ENCODE measurements around the gene ANAPC16. TPM values are rescaled to one million over a fixed set of nuclear protein-coding genes. Genes with fewer than 3 reads are reported as not detected.

Gene ANAPC16
- total and polyA plus RNA-seq, 2 of the 4 experiments (the other 2 are of a cell fraction) = 25.2 to 26.3 TPM

DNA sequence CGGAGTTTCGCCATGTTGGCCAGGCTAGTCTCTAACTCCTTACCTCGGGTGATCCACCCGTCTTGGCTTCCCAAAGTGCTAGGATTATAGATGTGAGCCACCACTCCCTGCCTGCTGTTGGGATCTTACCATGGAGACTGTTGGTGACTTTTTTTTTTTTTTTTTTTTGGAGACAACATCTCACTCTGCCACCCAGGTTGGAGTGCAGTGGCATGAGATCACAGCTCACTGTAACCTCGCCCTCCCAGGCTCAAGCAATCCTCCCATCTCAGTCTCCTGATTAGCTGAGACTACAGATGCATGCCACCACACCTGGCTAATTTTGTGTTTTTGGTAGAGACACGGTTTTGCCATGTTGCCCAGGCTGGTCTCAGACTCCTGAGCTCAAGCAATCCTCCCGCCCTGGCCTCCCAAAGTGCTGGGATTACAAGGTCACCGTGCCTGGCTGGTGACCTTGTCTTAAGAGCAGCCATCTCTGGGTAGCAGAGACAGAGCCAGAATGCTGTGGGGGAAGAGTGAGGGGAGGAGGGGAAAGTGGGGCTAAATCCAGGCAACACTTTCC, 26.0 kb downstream of the ANAPC16 start:
- dilution Hi-C loops (cut with HindIII; ENCODE audit: low sequenced_read_pairs, unreplicated experiment) = no loop called here
- intact Hi-C loops (cut with micrococcal nuclease) = no loop called here
- Histone ChIP-seq H3K79me1 (ENCODE audit: low read depth in 1 of 2, low read length in 2 of 2) (no peaks in the 10 kb centered on the region; a peak in 1 of 4 replicates), H3K4me2 (ENCODE audit: low read depth, low read length) (no peak overlapping the region), H3K4me1 (ENCODE audit: control insufficient read depth, insufficient read depth, low read length) (peaks cover 26% of the 10 kb centered on the region), H4K91ac (ENCODE audit: insufficient read depth, low read depth, low read length) (no peak overlapping the region), H4K20me1 (ENCODE audit: insufficient read depth, low read length) (peaks cover 5% of the 10 kb centered on the region; the same call in 1 of the 2 replicates), H2BK120ac (ENCODE audit: low read depth, low read length) (no peak overlapping the region), H3K9ac (ENCODE audit: low read depth, low read length) (no peak overlapping the region), H3K4me3 (ENCODE audit: insufficient read depth, low read depth, low read length) (no peak overlapping the region), H3K36me3 (ENCODE audit: control insufficient read depth, insufficient read depth, low read length) (0 out of 2 replicates have a peak, but pooled peaks cover 2% of the 10 kb centered on the region), H3K23ac (ENCODE audit: low read depth, low read length) (no peak overlapping the region), H4K8ac (ENCODE audit: low read depth in 2 of 2, low read length in 2 of 2) (no peak overlapping the region), H3K27me3 (ENCODE audit: control insufficient read depth, insufficient read depth, low read length) (no peaks in the 10 kb centered on the region), H2AFZ (replicated peaks; ENCODE audit: low read length, poor library complexity) (no peak overlapping the region), H2AK9ac (replicated peaks; ENCODE audit: low read depth, low read length, poor library complexity) (no peak overlapping the region), H3K27ac (ENCODE audit: insufficient read depth, low read length) (no peak overlapping the region), H4K5ac (ENCODE audit: low read depth, low read length) (no peak overlapping the region), H3K9me3 (ENCODE audit: control insufficient read depth, insufficient read depth, low read length) (no peaks in the 10 kb centered on the region), H2AK5ac (ENCODE audit: low read depth, low read length) (no peak overlapping the region), H2BK5ac (ENCODE audit: low read depth, low read length, poor library complexity, severe bottlenecking) (no peak overlapping the region), H2BK20ac (ENCODE audit: low read depth, low read length) (no peak overlapping the region), H3K14ac (replicated peaks; ENCODE audit: low read depth, low read length) (no peak overlapping the region), H3K9me1 (ENCODE audit: insufficient read depth, low read length) (peaks cover 22% of the 10 kb centered on the region), H3K56ac (ENCODE audit: extremely low read depth, insufficient read depth, low read length) (no peak overlapping the region), H3K18ac (ENCODE audit: low read depth, low read length) (no peak overlapping the region), H2BK15ac (ENCODE audit: low read depth, low read length) (no peak overlapping the region), H3K4ac (ENCODE audit: low read depth, low read length) (no peak overlapping the region)
- ChIA-PET POLR2A (ENCODE audit: unreplicated experiment) (no interaction called here), CTCF (no interaction called here)
- in situ Hi-C loops (cut with MboI; ENCODE audit: low sequenced_read_pairs) = loop anchor here (10.0 kb wide), 1 partner anchor 93 kb away; no protein-coding TSS in a partner anchor
- no peak for DNase-seq
- BruUV-seq (replicated peaks) = no TSS peak
- ATAC-seq (ENCODE audit: low read depth) = no peak
- 92% methylated on average over 5 of the region's 8 CpGs; no CpG with 5 or more reads in 1 of the 2 experiments for WGBS, 2 experiments (ENCODE audit: extremely low coverage in 2 of 2, insufficient read length in 1 of 2)
- TF ChIP-seq SMC3 (IDR thresholded peaks at IDR 0.05; ENCODE audit: low read depth, low read length) = no peak
- TF ChIP-seq, protein P1, sequence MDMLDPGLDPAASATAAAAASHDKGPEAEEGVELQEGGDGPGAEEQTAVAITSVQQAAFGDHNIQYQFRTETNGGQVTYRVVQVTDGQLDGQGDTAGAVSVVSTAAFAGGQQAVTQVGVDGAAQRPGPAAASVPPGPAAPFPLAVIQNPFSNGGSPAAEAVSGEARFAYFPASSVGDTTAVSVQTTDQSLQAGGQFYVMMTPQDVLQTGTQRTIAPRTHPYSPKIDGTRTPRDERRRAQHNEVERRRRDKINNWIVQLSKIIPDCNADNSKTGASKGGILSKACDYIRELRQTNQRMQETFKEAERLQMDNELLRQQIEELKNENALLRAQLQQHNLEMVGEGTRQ (IDR thresholded peaks at IDR 0.05; ENCODE audit: low read depth, low read length) = no peak
- TF ChIP-seq, protein P2, sequence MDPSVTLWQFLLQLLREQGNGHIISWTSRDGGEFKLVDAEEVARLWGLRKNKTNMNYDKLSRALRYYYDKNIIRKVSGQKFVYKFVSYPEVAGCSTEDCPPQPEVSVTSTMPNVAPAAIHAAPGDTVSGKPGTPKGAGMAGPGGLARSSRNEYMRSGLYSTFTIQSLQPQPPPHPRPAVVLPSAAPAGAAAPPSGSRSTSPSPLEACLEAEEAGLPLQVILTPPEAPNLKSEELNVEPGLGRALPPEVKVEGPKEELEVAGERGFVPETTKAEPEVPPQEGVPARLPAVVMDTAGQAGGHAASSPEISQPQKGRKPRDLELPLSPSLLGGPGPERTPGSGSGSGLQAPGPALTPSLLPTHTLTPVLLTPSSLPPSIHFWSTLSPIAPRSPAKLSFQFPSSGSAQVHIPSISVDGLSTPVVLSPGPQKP (IDR thresholded peaks at IDR 0.05; ENCODE audit: borderline replicate concordance, low read depth, low read length) = no peak
- no peak for TF ChIP-seq FOS (IDR thresholded peaks at IDR 0.05; ENCODE audit: low read depth, low read length)
- no peak for TF ChIP-seq CEBPB (IDR thresholded peaks at IDR 0.05; ENCODE audit: low read depth, low read length)
- no peak for TF ChIP-seq RFX5 (IDR thresholded peaks at IDR 0.05; ENCODE audit: low read depth, low read length)
- TF ChIP-seq CHD1 (IDR thresholded peaks at IDR 0.05; ENCODE audit: low read depth, low read length) = no peak
- no peak for TF ChIP-seq POLR2A (IDR thresholded peaks at IDR 0.05; ENCODE audit: low read depth, low read length)
- no peak for TF ChIP-seq RCOR1 (IDR thresholded peaks at IDR 0.05; ENCODE audit: insufficient replicate concordance, low read length)
- no peak for TF ChIP-seq MAFK (IDR thresholded peaks at IDR 0.05; ENCODE audit: low read depth, low read length)
- no peak for TF ChIP-seq RAD21 (IDR thresholded peaks at IDR 0.05; ENCODE audit: low read length)
- TF ChIP-seq, protein P3, sequence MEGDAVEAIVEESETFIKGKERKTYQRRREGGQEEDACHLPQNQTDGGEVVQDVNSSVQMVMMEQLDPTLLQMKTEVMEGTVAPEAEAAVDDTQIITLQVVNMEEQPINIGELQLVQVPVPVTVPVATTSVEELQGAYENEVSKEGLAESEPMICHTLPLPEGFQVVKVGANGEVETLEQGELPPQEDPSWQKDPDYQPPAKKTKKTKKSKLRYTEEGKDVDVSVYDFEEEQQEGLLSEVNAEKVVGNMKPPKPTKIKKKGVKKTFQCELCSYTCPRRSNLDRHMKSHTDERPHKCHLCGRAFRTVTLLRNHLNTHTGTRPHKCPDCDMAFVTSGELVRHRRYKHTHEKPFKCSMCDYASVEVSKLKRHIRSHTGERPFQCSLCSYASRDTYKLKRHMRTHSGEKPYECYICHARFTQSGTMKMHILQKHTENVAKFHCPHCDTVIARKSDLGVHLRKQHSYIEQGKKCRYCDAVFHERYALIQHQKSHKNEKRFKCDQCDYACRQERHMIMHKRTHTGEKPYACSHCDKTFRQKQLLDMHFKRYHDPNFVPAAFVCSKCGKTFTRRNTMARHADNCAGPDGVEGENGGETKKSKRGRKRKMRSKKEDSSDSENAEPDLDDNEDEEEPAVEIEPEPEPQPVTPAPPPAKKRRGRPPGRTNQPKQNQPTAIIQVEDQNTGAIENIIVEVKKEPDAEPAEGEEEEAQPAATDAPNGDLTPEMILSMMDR (conservative IDR thresholded peaks at IDR 0.05; ENCODE audit: low read depth, low read length) = no peak
- no peak for TF ChIP-seq MXI1 (IDR thresholded peaks at IDR 0.05; ENCODE audit: borderline replicate concordance, low read depth, low read length)
- TF ChIP-seq NFE2L2 (IDR thresholded peaks at IDR 0.05; ENCODE audit: low read depth, low read length) = no peak
- no peak for TF ChIP-seq BHLHE40 (IDR thresholded peaks at IDR 0.05; ENCODE audit: low read depth, low read length)
- TF ChIP-seq MAZ (IDR thresholded peaks at IDR 0.05; ENCODE audit: borderline replicate concordance, low read depth, low read length) = no peak
